GM18951 (cell line): ENCODE data around the gene KLHL36.

Experiments used
- POLR2A ChIP-seq: IDR thresholded peaks from 4 replicates; pipeline ENCODE4 v1.6.1; 2011; ENCODE audit warnings: mild to moderate bottlenecking; ENCODE audit not compliant: insufficient read length, insufficient read depth; ENCODE audit errors: extremely low read depth
- in situ Hi-C: fragments of 300-500 bp; cut with MboI; formaldehyde crosslinking; loops from one replicate; pipeline ENCODE4 v1.12.0; 2022; ENCODE audit warnings: low sequenced_read_pairs, mixed read lengths, inconsistent platforms; ENCODE audit not compliant: unreplicated experiment

Gene KLHL36

GRCh38 chr16:84659656-84660300 lies 11.5 kb downstream of the KLHL36 start:
- in situ Hi-C loops: no loop called here
- no peak for TF ChIP-seq POLR2A

GRCh38 chr16:84660973-84661372 lies 12.7 kb downstream of the KLHL36 start:
- TF ChIP-seq POLR2A: no peak
- in situ Hi-C loops: no loop called here

- in situ Hi-C loops: no loop called here
- TF ChIP-seq POLR2A: no peak
Observed at GRCh38 chr16:84661418-84662060, 13.2 kb downstream of the KLHL36 start.

- no peak for TF ChIP-seq POLR2A
- in situ Hi-C loops: no loop called here
Observed at GRCh38 chr16:84662471-84662870, 14.2 kb downstream of the KLHL36 start.

GRCh38 chr16:84663433-84664101 lies 15.3 kb downstream of the KLHL36 start:
- in situ Hi-C loops: no loop called here
- TF ChIP-seq POLR2A: no peak

GRCh38 chr16:84665359-84665758 lies 17.0 kb downstream of the KLHL36 start:
- in situ Hi-C loops: loop anchor here (5.0 kb wide), 1 partner anchor 62 kb away; no protein-coding TSS in a partner anchor

GRCh38 chr16:84665843-84666242 lies 17.5 kb downstream of the KLHL36 start:
- TF ChIP-seq POLR2A: no peak
- in situ Hi-C loops: loop anchor here (5.0 kb wide), 1 partner anchor 61 kb away; no protein-coding TSS in a partner anchor

More at GRCh38 chr16:84665359-84665758, 17.0 kb downstream of the KLHL36 start:
- TF ChIP-seq POLR2A: no peak

GRCh38 chr16:84667600-84668309 lies 19.4 kb downstream of the KLHL36 start:
- in situ Hi-C loops: loop anchor here (5.0 kb wide), 1 partner anchor 60 kb away; no protein-coding TSS in a partner anchor
- TF ChIP-seq POLR2A: no peak

- in situ Hi-C loops: no loop called here
- no peak for TF ChIP-seq POLR2A
Observed at GRCh38 chr16:84670063-84670462, 21.8 kb downstream of the KLHL36 start.

GRCh38 chr16:84672276-84673202 lies 24.2 kb downstream of the KLHL36 start:
- TF ChIP-seq POLR2A: no peak
- in situ Hi-C loops: no loop called here

- in situ Hi-C loops: no loop called here
- no peak for TF ChIP-seq POLR2A
Observed at GRCh38 chr16:84673203-84673535, 24.9 kb downstream of the KLHL36 start.

- in situ Hi-C loops: no loop called here
- TF ChIP-seq POLR2A: no peak
Observed at GRCh38 chr16:84673561-84673960, 25.2 kb downstream of the KLHL36 start.
